HepG2 (cell line): ENCODE data around the gene INO80. TPM values are rescaled to one million over a fixed set of nuclear protein-coding genes. Genes with fewer than 3 reads are reported as not detected.

Source experiments
- ATAC-seq: fragments of 200-7000 bp; cut with Tn5 transposase; 3 replicates; pipeline ENCODE4 v1.9.1; 2020; ENCODE audit warnings: mild to moderate bottlenecking, moderate library complexity
- BruUV-seq: library from RNA; stranded (reverse); fragments of 400-500 nt; replicated peaks from 2 replicates; lab custom pipeline; 2021; lab: Mats Ljungman, UMichigan
- CTCF ChIA-PET: fragments of 300-600 bp; formaldehyde crosslinking; extraction: SDS; loops from one replicate; lab custom pipeline; 2021; ENCODE audit warnings: low total read pairs, inconsistent platforms, low intra/inter-chr PET ratio; lab: Yijun Ruan, JAX
- POLR2A ChIA-PET: fragments of 350-600 bp; sonication (Branson Sonifier 250); formaldehyde crosslinking; loops from one replicate; lab custom pipeline; 2020; ENCODE audit warnings: antibody characterized with exemption, inconsistent platforms; lab: Yijun Ruan, JAX
- DNase-seq: peaks from one replicate; pipeline ENCODE4 v3.0.0-alpha.2; 2015; ENCODE audit warnings: low spot score
- FAIRE-seq: peaks from 3 replicates; lab custom pipeline; 2011; peaks lifted over from hg19 to GRCh38; lab: Jason Lieb, UNC
- H2AFZ ChIP-seq: one replicate; pipeline ENCODE4 v1.6.1; 2011; ENCODE audit warnings: low read length, inconsistent platforms
- H3K27ac ChIP-seq: fragments of 300-600 bp; 3 replicates; pipeline ENCODE4 v1.8.0; 2011; ENCODE audit warnings: mixed run types, mild to moderate bottlenecking, mixed read lengths, low read length, inconsistent platforms; ENCODE audit not compliant: insufficient read depth; ENCODE audit errors: extremely low read length
- H3K27me3 ChIP-seq, 2 experiments: fragments of 200-600 bp in 1 of 2; 2 replicates in 1 of 2; 3 replicates in 1 of 2; pipeline versions ENCODE4 v1.6.0 to v1.8.0; 2011; ENCODE audit warnings: low read length in 2 of 2, mild to moderate bottlenecking in 2 of 2, moderate library complexity in 2 of 2, inconsistent platforms in 1 of 2; ENCODE audit not compliant: insufficient read depth in 2 of 2, control insufficient read depth in 1 of 2
- H3K36me3 ChIP-seq, 2 experiments: fragments of 200-600 bp in 1 of 2; replicated peaks in 1 of 2; 2 replicates in 1 of 2; 3 replicates in 1 of 2; pipeline versions ENCODE4 v1.5.1 to v1.8.0; 2011; ENCODE audit warnings: low read length in 2 of 2, inconsistent platforms in 1 of 2; ENCODE audit not compliant: insufficient read depth in 2 of 2, control insufficient read depth in 1 of 2
- H3K4me1 ChIP-seq: 2 replicates; pipeline ENCODE4 v1.5.1; 2012; ENCODE audit warnings: low read length, inconsistent platforms; ENCODE audit not compliant: insufficient read depth
- H3K4me2 ChIP-seq: 2 replicates; pipeline ENCODE4 v1.6.0; 2011; ENCODE audit warnings: low read depth, low read length, inconsistent platforms
- H3K4me3 ChIP-seq, 3 experiments: fragments of 200-600 bp in 1 of 3; sonication (generic), shearing (Covaris generic) in 1 of 3; replicated peaks in 1 of 3; 2 replicates each; pipeline ENCODE4 v1.5.1; 2011 to 2016; ENCODE audit warnings: low read length in 3 of 3, inconsistent platforms in 2 of 3, low read depth in 2 of 3, mild to moderate bottlenecking in 2 of 3, control low read depth in 1 of 3, mixed read lengths in 1 of 3; ENCODE audit not compliant: insufficient read depth in 1 of 3
- H3K79me2 ChIP-seq: one replicate; pipeline ENCODE4 v1.6.1; 2011; ENCODE audit warnings: low read length, inconsistent platforms; ENCODE audit not compliant: insufficient read depth
- H3K9ac ChIP-seq: 2 replicates; pipeline ENCODE4 v1.6.0; 2011; ENCODE audit warnings: mild to moderate bottlenecking, low read depth, low read length, inconsistent platforms; ENCODE audit not compliant: insufficient read depth
- H3K9me3 ChIP-seq: 2 replicates; pipeline ENCODE4 v1.5.1; 2012; ENCODE audit warnings: mild to moderate bottlenecking, low read length
- H4K20me1 ChIP-seq: 2 replicates; pipeline ENCODE4 v1.6.0; 2011; ENCODE audit warnings: inconsistent platforms, mild to moderate bottlenecking, low read length, moderate library complexity; ENCODE audit not compliant: insufficient read depth
- CENPT ChIP-seq: sonication (generic); formaldehyde crosslinking; IDR thresholded peaks from 2 replicates; pipeline ENCODE4 v1.8.0; 2022; ENCODE audit warnings: low read depth, mild to moderate bottlenecking, moderate library complexity, missing genetic modification reagents
- EP300 ChIP-seq, 3 experiments: sonication (generic) in 1 of 3; formaldehyde crosslinking in 1 of 3; IDR thresholded peaks; 2 replicates each; pipeline versions ENCODE4 v1.5.1 to v1.6.1; 2011 to 2020; ENCODE audit warnings: low read depth in 2 of 3, low read length in 2 of 3, borderline replicate concordance in 1 of 3, improper control_type of control experiment in 1 of 3, mild to moderate bottlenecking in 1 of 3, missing genetic modification reagents in 1 of 3, moderate library complexity in 1 of 3
- GZF1 ChIP-seq: sonication (generic); formaldehyde crosslinking; IDR thresholded peaks from 2 replicates; pipeline ENCODE4 v1.5.1; 2020; ENCODE audit warnings: mild to moderate bottlenecking, missing genetic modification reagents
- HNRNPL ChIP-seq: fragments of 200-400 bp; formaldehyde crosslinking; IDR thresholded peaks from 2 replicates; pipeline ENCODE4 v1.6.1; 2017; ENCODE audit warnings: mild to moderate bottlenecking, low read depth, low read length
- HOXA5 ChIP-seq: sonication (generic); formaldehyde crosslinking; IDR thresholded peaks from 2 replicates; pipeline ENCODE4 v1.4.0; 2020; ENCODE audit warnings: missing genetic modification reagents
- NR2C2 ChIP-seq: sonication (generic); formaldehyde crosslinking; IDR thresholded peaks from 2 replicates; pipeline ENCODE4 v1.4.0; 2020; ENCODE audit warnings: missing genetic modification reagents, mild to moderate bottlenecking, moderate library complexity, borderline replicate concordance
- ONECUT2 ChIP-seq: sonication (generic); formaldehyde crosslinking; IDR thresholded peaks from 2 replicates; pipeline ENCODE4 v1.4.0; 2020; ENCODE audit warnings: missing genetic modification reagents
- PAX8 ChIP-seq: sonication (generic); formaldehyde crosslinking; IDR thresholded peaks from 2 replicates; pipeline ENCODE4 v1.8.0; 2022; ENCODE audit warnings: mild to moderate bottlenecking, missing genetic modification reagents, borderline replicate concordance
- SKI ChIP-seq: fragments of 450-650 bp; IDR thresholded peaks from one replicate; pipeline ENCODE4 v1.6.1; 2018; ENCODE audit warnings: mild to moderate bottlenecking; ENCODE audit not compliant: partially characterized antibody
- SSRP1 ChIP-seq: IDR thresholded peaks from 2 replicates; pipeline ENCODE4 v1.6.1; 2016; ENCODE audit warnings: control low read depth
- TFDP1 ChIP-seq: IDR thresholded peaks from 2 replicates; pipeline ENCODE4 v1.6.1; 2016; ENCODE audit warnings: missing compliant biosample characterization, missing genetic modification reagents, borderline replicate concordance
- TOPORS ChIP-seq: sonication (generic); formaldehyde crosslinking; IDR thresholded peaks from 2 replicates; pipeline ENCODE4 v1.8.0; 2023; ENCODE audit warnings: mild to moderate bottlenecking, missing genetic modification reagents
- WGBS: methylation state at CpG from one replicate; pipeline ENCODE4 v1.1.6; 2017; ENCODE audit warnings: low lambda C conversion rate; 5-methylcytosine and 5-hydroxymethylcytosine counted together
- in situ Hi-C: cut with HindIII; loops from 2 replicates; pipeline ENCODE4 v1.10.0; 2017; ENCODE audit warnings: low pct_unique_long_range_greater_than_20kb; ENCODE audit not compliant: extremely low pct_ligation_motif_present
- intact Hi-C: fragments of 100-400 bp; cut with micrococcal nuclease; formaldehyde crosslinking; loops from one replicate; pipeline ENCODE4 v1.10.0; 2022; ENCODE audit not compliant: unreplicated experiment
- polyA plus RNA-seq, 8 experiments: library from polyadenylated mRNA; depleted of rRNA in 3 of 8; stranded (reverse) in 7 of 8; unstranded in 1 of 8; fragments of >200 nt; fragmentation: Illumina TruSeq in 4 of 8; extraction: Trizol in 4 of 8; gene quantifications; 2 replicates each; pipeline versions ENCODE4 v1.2.1 to v1.2.3, GENCODE V29; 2011 to 2016; ENCODE audit warnings: low read depth in 4 of 8, missing spikeins in 1 of 8, mixed read lengths in 1 of 8; ENCODE audit not compliant: insufficient read depth in 1 of 8
- total RNA-seq, 5 experiments: library from RNA; depleted of rRNA; stranded (reverse); fragments of >200 nt; fragmentation: Illumina TruSeq; extraction: Trizol; gene quantifications; 2 replicates each; pipeline ENCODE4 v1.2.3, GENCODE V29; 2016; ENCODE audit warnings: low read depth in 1 of 5

The INO80 gene
- total and polyA plus RNA-seq, 2 of the 13 experiments (the other 11 are each of a cell fraction or from before 2014, with no cell fraction given): 3.6 to 14.8 TPM

GRCh38 chr15:41028853-41029252 is 87.2 kb downstream of the INO80 start:
- Histone ChIP-seq H3K9ac (no peak overlapping the region), H3K4me1 (no peaks in the 10 kb centered on the region), H3K79me2 (no peaks in the 10 kb centered on the region), H3K4me2 (no peak overlapping the region), H3K27ac (no peak overlapping the region), H3K27me3 (no peaks in the 10 kb centered on the region), H3K36me3 (peaks cover 8 to 48% of the 10 kb centered on the region in 2 experiments; a peak in 4 of 5 replicates), H2AFZ (no peak overlapping the region), H3K4me3 (no peak overlapping the region), H4K20me1 (no peaks in the 10 kb centered on the region), H3K9me3 (no peaks in the 10 kb centered on the region)
- ChIA-PET CTCF (no interaction called here), POLR2A (no interaction called here)
- 100% methylated on average over 1 of the region's 1 CpG for WGBS
- FAIRE-seq (no peak), DNase-seq (no peak), ATAC-seq (no peak)
- in situ Hi-C loops (no loop called here), intact Hi-C loops (loop anchor here (10.0 kb wide), 1 partner anchor 156 kb away; no protein-coding TSS in a partner anchor)
- no peak for TF ChIP-seq PAX8 (CRISPR knock-in tag)
- TF ChIP-seq TOPORS: no peak
- TF ChIP-seq SKI: no peak
- TF ChIP-seq HOXA5: no peak
- no peak for TF ChIP-seq SSRP1 (CRISPR knock-in tag)
- no peak for TF ChIP-seq EP300 (IDR thresholded peaks at IDR 0.05; ENCODE audit: low read depth in 2 of 2, low read length in 2 of 2)
- TF ChIP-seq EP300 (CRISPR knock-in tag; IDR thresholded peaks at IDR 0.05; ENCODE audit: borderline replicate concordance): no peak
- TF ChIP-seq CENPT (CRISPR knock-in tag): no peak
- TF ChIP-seq NR2C2 (CRISPR knock-in tag): no peak
- no peak for TF ChIP-seq GZF1
- no peak for TF ChIP-seq ONECUT2
- TF ChIP-seq TFDP1: no peak
- no peak for TF ChIP-seq HNRNPL
- no TSS peak for BruUV-seq
